Neural cell (in vitro differentiated cells): ENCODE data around the gene RABGGTA. TPM values are rescaled to one million over a fixed set of nuclear protein-coding genes. Genes with fewer than 3 reads are reported as not detected.

ENCODE experiments used
- H2AFZ ChIP-seq: fragments of 200-600, 300-800 bp; sonication (generic), shearing (Covaris generic); 2 replicates; pipeline ENCODE4 v1.6.0; 2014; ENCODE audit warnings: low read depth, mild to moderate bottlenecking, antibody characterized with exemption, low read length, moderate library complexity
- H3F3A ChIP-seq: fragments of 200-600 bp; shearing (Covaris generic); 2 replicates; pipeline ENCODE4 v1.6.1; 2016; ENCODE audit warnings: mild to moderate bottlenecking, moderate library complexity, mixed read lengths, antibody characterized with exemption, low read length; ENCODE audit not compliant: insufficient read depth, poor library complexity, severe bottlenecking
- H3K27ac ChIP-seq: fragments of 200-600, 300-800 bp; sonication (generic), shearing (Covaris generic); 2 replicates; pipeline ENCODE4 v1.5.1; 2014; ENCODE audit warnings: mild to moderate bottlenecking, low read length, moderate library complexity
- H3K27me3 ChIP-seq: fragments of 300-800, 200-600 bp; sonication (generic), shearing (Covaris generic); 2 replicates; pipeline ENCODE4 v1.6.0; 2014; ENCODE audit warnings: mild to moderate bottlenecking, low read depth, low read length, moderate library complexity; ENCODE audit not compliant: insufficient read depth
- H3K36me3 ChIP-seq: fragments of 300-800, 200-600 bp; sonication (generic), shearing (Covaris generic); 2 replicates; pipeline ENCODE4 v1.5.1; 2014; ENCODE audit warnings: mild to moderate bottlenecking, antibody characterized with exemption, low read length, moderate library complexity; ENCODE audit not compliant: insufficient read depth
- H3K4me2 ChIP-seq: fragments of 300-800, 200-600 bp; sonication (generic), shearing (Covaris generic); 2 replicates; pipeline ENCODE4 v1.6.0; 2014; ENCODE audit warnings: mild to moderate bottlenecking, low read length
- H3K4me3 ChIP-seq: fragments of 300-800, 200-600 bp; sonication (generic), shearing (Covaris generic); 2 replicates; pipeline ENCODE4 v1.5.1; 2014; ENCODE audit warnings: mild to moderate bottlenecking, low read length, moderate library complexity
- H3K79me2 ChIP-seq: fragments of 200-600 bp; shearing (Covaris generic); replicated peaks from 2 replicates; pipeline ENCODE4 v1.6.0; 2014; ENCODE audit warnings: mild to moderate bottlenecking, low read length, moderate library complexity; ENCODE audit not compliant: insufficient read depth
- H3K9ac ChIP-seq: fragments of 300-800, 200-600 bp; sonication (generic), shearing (Covaris generic); 2 replicates; pipeline ENCODE4 v1.6.1; 2016; ENCODE audit warnings: mild to moderate bottlenecking, low read length, mixed read lengths
- H3K9me2 ChIP-seq: fragments of 200-600 bp; shearing (Covaris generic); 2 replicates; pipeline ENCODE4 v1.6.1; 2016; ENCODE audit warnings: mild to moderate bottlenecking, low read length, mixed read lengths; ENCODE audit not compliant: insufficient read depth
- H3K9me3 ChIP-seq: fragments of 200-600, 300-800 bp; sonication (generic), shearing (Covaris generic); 2 replicates; pipeline ENCODE4 v1.6.1; 2016; ENCODE audit warnings: mild to moderate bottlenecking, mixed run types, low read length, moderate library complexity, mixed read lengths
- H4K20me1 ChIP-seq: fragments of 200-600 bp; shearing (Covaris generic); 2 replicates; pipeline ENCODE4 v1.6.1; 2016; ENCODE audit warnings: mild to moderate bottlenecking, mixed run types; ENCODE audit not compliant: insufficient read depth
- EP300 ChIP-seq: fragments of 450-650 bp; conservative IDR thresholded peaks from 2 replicates; pipeline ENCODE4 v1.6.1; 2014; ENCODE audit warnings: antibody characterized with exemption, mild to moderate bottlenecking, moderate library complexity; ENCODE audit not compliant: poor library complexity, severe bottlenecking
- EZH2 ChIP-seq: fragments of 200-600, 300-800 bp; shearing (Covaris generic), sonication (generic); IDR thresholded peaks from 2 replicates; pipeline ENCODE4 v1.6.1; 2014; ENCODE audit warnings: antibody characterized with exemption, low read length, borderline replicate concordance, mild to moderate bottlenecking; ENCODE audit not compliant: insufficient read depth, poor library complexity, severe bottlenecking
- MXI1 ChIP-seq: fragments of 450-650 bp; conservative IDR thresholded peaks from 2 replicates; pipeline ENCODE4 v1.6.1; 2014; ENCODE audit warnings: antibody characterized with exemption, mild to moderate bottlenecking; ENCODE audit not compliant: poor library complexity, severe bottlenecking
- POLR2AphosphoS5 ChIP-seq: IDR thresholded peaks from 2 replicates; pipeline ENCODE4 v1.6.1; 2012
- RAD21 ChIP-seq: fragments of 450-650 bp; conservative IDR thresholded peaks from 2 replicates; pipeline ENCODE4 v1.6.1; 2014; ENCODE audit warnings: antibody characterized with exemption, mild to moderate bottlenecking, moderate library complexity
- SMC3 ChIP-seq: fragments of 450-650 bp; conservative IDR thresholded peaks from 2 replicates; pipeline ENCODE4 v1.6.1; 2014; ENCODE audit warnings: antibody characterized with exemption, mild to moderate bottlenecking, moderate library complexity; ENCODE audit not compliant: poor library complexity
- TAF1 ChIP-seq: IDR thresholded peaks from 2 replicates; pipeline ENCODE4 v1.6.1; 2012; ENCODE audit warnings: low read depth
- polyA plus RNA-seq: library from polyadenylated mRNA; depleted of rRNA; stranded (reverse); fragments of >200 nt; gene quantifications from 2 replicates; pipeline ENCODE4 v1.2.3, GENCODE V29; 2014
- TF ChIP-seq, protein P1 (sequence below): fragments of 450-650 bp; IDR thresholded peaks from 2 replicates; pipeline ENCODE4 v1.5.1; 2014; ENCODE audit warnings: antibody characterized with exemption, mild to moderate bottlenecking, moderate library complexity; ENCODE audit not compliant: poor library complexity, severe bottlenecking
- TF ChIP-seq, protein P2 (sequence below): IDR thresholded peaks from 2 replicates; pipeline ENCODE4 v1.6.1; 2012; ENCODE audit warnings: borderline replicate concordance

The RABGGTA gene
- polyA plus RNA-seq, 1 donor from 2014 or later = 33.2 TPM

DNA sequence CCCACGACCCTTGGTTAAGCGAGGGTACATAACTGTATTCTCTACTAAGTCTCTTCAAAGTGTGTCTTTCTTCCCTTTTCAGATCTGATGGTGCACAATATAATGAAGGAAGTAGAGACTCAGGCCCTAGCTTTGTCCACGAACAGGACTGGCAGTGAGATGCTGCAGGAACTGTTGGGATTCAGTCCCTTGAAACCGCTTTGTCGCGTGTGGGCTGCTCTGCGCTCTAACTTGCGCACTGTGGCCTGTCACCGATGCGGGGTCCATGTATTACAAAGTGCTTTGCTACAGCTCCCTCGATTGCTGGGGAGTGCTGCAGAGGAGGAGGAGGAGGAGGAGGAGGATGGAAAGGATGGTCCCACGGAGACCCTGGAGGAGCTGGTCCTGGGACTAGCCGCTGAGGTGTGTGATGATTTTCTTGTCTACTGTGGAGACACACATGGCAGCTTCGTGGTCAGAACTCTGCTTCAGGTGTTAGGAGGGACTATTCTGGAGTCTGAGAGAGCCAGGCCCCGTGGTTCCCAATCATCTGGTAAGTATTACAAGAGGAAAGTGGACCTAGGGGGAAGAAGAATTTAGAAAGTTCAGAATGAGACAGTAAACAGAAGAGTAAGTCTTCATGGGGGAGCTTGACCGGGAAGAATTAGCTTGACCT lies 29.1 kb upstream of the RABGGTA start:
- Histone ChIP-seq H4K20me1 (no peaks in the 10 kb centered on the region), H3K9me2 (no peaks in the 10 kb centered on the region), H3K9me3 (no peaks in the 10 kb centered on the region), H3K4me2 (peak overlapping the region; percentile 68), H2AFZ (peak overlapping the region; percentile 91), H3K36me3 (no peaks in the 10 kb centered on the region), H3K9ac (peak overlapping the region; percentile 70), H3K27ac (peak overlapping the region; percentile 42), H3K4me3 (peak overlapping the region; percentile 97), H3K79me2 (no peaks in the 10 kb centered on the region), H3K27me3 (no peaks in the 10 kb centered on the region), H3F3A (no peaks in the 10 kb centered on the region)
- TF ChIP-seq EZH2 = no peak
- TF ChIP-seq, protein P1, sequence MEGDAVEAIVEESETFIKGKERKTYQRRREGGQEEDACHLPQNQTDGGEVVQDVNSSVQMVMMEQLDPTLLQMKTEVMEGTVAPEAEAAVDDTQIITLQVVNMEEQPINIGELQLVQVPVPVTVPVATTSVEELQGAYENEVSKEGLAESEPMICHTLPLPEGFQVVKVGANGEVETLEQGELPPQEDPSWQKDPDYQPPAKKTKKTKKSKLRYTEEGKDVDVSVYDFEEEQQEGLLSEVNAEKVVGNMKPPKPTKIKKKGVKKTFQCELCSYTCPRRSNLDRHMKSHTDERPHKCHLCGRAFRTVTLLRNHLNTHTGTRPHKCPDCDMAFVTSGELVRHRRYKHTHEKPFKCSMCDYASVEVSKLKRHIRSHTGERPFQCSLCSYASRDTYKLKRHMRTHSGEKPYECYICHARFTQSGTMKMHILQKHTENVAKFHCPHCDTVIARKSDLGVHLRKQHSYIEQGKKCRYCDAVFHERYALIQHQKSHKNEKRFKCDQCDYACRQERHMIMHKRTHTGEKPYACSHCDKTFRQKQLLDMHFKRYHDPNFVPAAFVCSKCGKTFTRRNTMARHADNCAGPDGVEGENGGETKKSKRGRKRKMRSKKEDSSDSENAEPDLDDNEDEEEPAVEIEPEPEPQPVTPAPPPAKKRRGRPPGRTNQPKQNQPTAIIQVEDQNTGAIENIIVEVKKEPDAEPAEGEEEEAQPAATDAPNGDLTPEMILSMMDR = no peak
- no peak for TF ChIP-seq RAD21
- no peak for TF ChIP-seq MXI1
- TF ChIP-seq, protein P2, sequence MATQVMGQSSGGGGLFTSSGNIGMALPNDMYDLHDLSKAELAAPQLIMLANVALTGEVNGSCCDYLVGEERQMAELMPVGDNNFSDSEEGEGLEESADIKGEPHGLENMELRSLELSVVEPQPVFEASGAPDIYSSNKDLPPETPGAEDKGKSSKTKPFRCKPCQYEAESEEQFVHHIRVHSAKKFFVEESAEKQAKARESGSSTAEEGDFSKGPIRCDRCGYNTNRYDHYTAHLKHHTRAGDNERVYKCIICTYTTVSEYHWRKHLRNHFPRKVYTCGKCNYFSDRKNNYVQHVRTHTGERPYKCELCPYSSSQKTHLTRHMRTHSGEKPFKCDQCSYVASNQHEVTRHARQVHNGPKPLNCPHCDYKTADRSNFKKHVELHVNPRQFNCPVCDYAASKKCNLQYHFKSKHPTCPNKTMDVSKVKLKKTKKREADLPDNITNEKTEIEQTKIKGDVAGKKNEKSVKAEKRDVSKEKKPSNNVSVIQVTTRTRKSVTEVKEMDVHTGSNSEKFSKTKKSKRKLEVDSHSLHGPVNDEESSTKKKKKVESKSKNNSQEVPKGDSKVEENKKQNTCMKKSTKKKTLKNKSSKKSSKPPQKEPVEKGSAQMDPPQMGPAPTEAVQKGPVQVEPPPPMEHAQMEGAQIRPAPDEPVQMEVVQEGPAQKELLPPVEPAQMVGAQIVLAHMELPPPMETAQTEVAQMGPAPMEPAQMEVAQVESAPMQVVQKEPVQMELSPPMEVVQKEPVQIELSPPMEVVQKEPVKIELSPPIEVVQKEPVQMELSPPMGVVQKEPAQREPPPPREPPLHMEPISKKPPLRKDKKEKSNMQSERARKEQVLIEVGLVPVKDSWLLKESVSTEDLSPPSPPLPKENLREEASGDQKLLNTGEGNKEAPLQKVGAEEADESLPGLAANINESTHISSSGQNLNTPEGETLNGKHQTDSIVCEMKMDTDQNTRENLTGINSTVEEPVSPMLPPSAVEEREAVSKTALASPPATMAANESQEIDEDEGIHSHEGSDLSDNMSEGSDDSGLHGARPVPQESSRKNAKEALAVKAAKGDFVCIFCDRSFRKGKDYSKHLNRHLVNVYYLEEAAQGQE = no peak
- no peak for TF ChIP-seq SMC3
- no peak for TF ChIP-seq POLR2AphosphoS5
- no peak for TF ChIP-seq EP300
- no peak for TF ChIP-seq TAF1

DNA sequence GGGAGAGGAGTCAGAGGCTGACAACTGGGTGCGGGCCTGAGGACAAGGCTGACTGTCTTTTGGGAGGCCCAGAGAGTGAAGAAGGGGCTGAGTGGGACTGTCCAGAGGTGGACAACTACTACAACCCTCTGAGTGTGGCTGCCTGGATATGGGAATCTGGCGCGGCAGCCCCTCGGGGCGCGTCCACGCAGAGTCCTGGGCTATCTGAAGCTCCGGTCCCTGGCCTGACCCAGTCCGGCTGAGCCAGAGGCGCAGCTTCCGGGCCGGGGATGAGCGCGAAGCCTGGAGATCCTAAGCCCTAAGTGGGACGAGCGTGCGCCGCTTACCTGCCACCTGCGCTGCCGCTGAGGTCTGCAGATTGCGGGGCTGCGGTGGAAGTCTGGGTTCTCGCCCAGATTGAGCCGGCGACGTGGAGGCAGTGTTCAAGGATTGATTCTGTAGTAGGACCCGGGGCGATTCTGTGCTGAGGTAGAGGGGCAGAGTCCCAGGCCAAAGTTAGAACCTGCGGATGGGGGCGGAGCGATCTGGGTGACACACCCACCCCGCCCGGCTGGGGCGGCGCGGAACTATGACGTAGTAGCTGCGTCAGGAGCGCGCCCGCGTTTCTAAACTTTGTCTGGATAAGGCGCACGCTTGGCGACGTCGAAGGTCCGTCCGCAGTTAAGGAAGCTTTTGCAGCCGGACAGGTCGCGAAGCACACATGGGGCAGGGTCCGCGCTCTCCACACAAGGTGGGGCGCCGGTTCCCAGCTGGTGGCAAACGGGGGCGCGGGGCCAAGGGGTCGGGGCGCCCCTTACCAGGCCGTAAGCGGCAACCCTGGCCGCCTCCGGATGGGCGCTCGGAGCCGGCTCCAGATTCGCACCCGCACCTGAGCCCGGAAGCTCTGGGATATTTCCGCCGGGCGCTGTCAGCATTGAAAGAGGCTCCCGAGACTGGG lies 28.1 kb upstream of the RABGGTA start, which contains the start of the genes DHRS1 and NOP9:
TSS of gene DHRS1 (minus strand) at position 526 of the 937 bp plus-strand sequence. CDS start 674 bp downstream, outside the sequence.
TSS of gene NOP9 (plus strand) at position 596 of the 937 bp plus-strand sequence. CDS start at position 701, 105 bp downstream.
- no peaks in the 10 kb centered on the region for H3K9me2 ChIP-seq
- H3F3A ChIP-seq = no peaks in the 10 kb centered on the region
- peak within 1 kb of the TSS; percentile 97 for H3K4me3 ChIP-seq
- peak; percentile 97 for TF ChIP-seq MXI1
- TF ChIP-seq EP300 = peak; percentile 40
- peak; percentile 81 for TF ChIP-seq POLR2AphosphoS5
- TF ChIP-seq SMC3 = no peak
- no peaks in the 10 kb centered on the region for H3K9me3 ChIP-seq
- no peaks in the 10 kb centered on the region for H3K27me3 ChIP-seq
- H2AFZ ChIP-seq = peak within 1 kb of the TSS; percentile 91
- H3K9ac ChIP-seq = peak within 1 kb of the TSS; percentile 70
- peak within 1 kb of the TSS; percentile 95 for H3K4me2 ChIP-seq
- H3K36me3 ChIP-seq = no peaks in the 10 kb centered on the region
- no peaks in the 10 kb centered on the region for H3K79me2 ChIP-seq
- no peaks in the 10 kb centered on the region for H4K20me1 ChIP-seq
- peak within 1 kb of the TSS; percentile 42 for H3K27ac ChIP-seq
